HG03520 (cell line): Measurements from ENCODE around the gene PNPO.

ENCODE experiments used
- ATAC-seq: cut with Tn5 transposase; IDR thresholded peaks from one replicate; pipeline ENCODE4 v1.9.1; 2021; ENCODE audit warnings: mild to moderate bottlenecking, moderate library complexity; ENCODE audit not compliant: unreplicated experiment

PNPO gene

GRCh38 chr17:47949197-47949759 is 7.9 kb downstream of the PNPO start:
- no peak for ATAC-seq

- ATAC-seq, result no peak
Observed at GRCh38 chr17:47949946-47950345, 8.6 kb downstream of the PNPO start.

- ATAC-seq, result no peak
Observed at GRCh38 chr17:47950448-47950847, 9.1 kb downstream of the PNPO start.

- no peak for ATAC-seq
Observed at GRCh38 chr17:47952171-47953021, 11.0 kb downstream of the PNPO start.

- ATAC-seq, result no peak
Observed at GRCh38 chr17:47953909-47954308, 12.5 kb downstream of the PNPO start.

GRCh38 chr17:47955497-47956461 is 14.4 kb downstream of the PNPO start:
- no peak for ATAC-seq

- no peak for ATAC-seq
Observed at GRCh38 chr17:47956791-47957590, 15.6 kb downstream of the PNPO start.

DNA sequence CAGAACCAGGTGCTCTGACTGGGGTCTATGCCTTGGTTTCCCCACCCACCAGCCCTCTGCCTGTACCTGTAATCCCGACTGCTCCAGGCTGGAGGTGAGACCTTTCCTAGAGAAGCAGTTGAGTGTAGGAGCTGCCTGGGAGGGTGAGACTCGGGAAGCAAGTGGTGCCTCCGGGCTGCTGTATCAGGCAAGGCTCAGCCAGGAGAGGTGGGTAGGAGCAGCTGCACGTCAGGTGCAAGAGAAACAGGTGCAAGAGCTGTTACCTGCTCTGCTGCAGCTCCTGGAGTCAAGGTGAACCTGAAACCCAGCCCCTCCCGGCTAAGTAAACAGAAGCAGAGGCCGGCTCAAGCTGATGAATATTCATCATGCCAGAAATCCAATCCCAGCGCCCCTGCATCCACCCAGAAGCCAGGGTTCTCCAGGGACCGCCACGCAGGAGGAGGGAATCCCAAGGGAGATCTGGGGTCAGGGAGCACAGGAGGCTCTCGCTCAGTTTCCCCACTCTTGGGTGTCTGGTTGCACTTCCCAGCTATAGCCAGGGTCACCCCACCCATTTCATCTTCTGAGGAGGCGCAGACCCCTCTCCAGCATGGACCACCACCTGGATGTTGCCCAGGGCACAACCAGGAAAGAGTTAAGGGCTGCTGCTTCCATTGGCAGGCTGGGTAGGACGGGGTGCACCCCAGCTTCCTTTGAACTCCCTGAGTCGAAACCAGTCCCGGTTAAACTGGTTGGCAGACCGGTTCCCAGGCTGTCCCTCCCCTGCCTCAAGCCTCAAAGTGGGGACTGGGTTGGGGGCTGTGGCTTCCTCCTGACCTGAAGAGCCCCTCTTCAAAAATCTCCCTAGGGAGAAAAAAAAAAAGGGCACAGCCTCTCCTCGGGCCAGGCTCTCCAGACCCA is 16.5 kb downstream of the PNPO start, which contains the start of gene PRR15L:
TSS of gene PRR15L (minus strand) at position 293 of the 900 bp plus-strand sequence. CDS start 4,649 bp downstream, outside the sequence.
- no peak for ATAC-seq

- ATAC-seq, result no peak
Observed at GRCh38 chr17:47959825-47960655, 18.7 kb downstream of the PNPO start.

- ATAC-seq, result no peak
Observed at GRCh38 chr17:47961406-47961805, 20.0 kb downstream of the PNPO start.

DNA sequence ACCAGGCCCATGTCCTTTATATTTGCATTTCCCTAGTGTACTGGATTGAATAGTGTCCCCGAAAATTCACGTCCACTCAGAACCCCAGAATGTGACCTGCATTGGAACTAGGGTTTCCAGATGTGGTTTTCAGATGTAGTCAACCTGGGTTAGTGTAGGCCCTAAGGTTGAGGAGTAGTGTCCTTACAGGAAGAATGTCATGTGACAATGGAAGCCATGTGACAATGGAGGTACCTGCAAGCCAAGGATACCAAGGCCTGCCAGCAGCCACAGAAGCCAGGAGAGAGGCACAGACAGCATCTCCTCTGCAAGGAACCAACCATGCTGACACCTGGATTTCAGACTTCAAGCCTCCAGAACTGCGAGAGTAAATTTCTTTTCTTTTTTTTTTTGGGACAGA is 21.5 kb downstream of the PNPO start:
- ATAC-seq, result no peak

DNA sequence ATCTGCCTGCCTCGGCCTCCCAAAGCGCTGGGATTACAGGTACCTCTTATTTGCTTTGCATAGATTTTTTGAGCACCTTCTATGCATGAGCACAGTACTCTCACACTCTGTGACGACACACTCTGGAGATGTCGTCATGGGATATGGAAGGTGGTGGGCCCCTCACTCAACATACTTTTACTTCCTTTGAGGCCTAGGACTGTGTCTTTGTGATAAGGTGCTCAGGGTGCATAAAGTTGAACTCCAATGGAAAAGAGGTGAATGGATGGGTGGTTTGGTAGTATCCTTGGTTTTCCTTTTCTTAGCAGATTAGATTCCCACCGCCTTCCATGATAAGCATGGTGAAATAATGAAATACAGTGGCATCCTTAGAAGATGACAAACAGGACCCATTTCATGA is 23.5 kb downstream of the PNPO start:
- ATAC-seq, result no peak

GRCh38 chr17:47966079-47966519 is 24.7 kb downstream of the PNPO start:
- ATAC-seq, result no peak

DNA sequence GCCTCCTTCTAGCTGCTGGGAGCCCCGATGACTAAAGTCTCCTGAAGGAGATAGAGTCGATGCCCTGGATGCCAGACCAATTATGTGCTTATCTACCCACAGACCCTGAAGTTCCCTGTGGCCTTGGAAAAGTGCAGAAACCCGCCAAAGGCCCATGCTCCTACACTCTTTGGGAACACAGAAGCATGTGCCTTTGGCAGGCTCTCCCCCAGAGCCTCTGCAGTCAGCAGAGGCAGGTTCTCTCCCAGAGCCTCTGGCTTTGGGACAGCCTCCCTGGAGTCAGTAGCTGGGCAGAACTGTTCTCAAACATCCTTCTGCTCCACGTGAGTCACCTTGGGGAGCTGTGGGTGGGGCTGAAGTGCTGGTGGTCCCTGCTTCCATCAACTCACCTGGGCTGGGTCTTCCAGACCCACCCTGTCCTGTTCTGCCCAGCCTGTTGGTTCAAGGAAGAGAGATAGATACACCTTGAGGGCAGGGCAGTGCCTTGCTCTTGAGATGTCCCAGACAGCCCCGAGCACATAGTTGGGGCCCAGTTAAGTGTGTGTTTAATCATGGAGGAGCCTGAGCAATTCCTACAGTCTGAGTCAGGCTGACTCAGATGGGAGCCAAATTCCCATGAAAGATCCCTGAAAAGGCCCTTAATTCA is 26.4 kb downstream of the PNPO start:
- ATAC-seq, result no peak

GRCh38 chr17:47968836-47969235 is 27.5 kb downstream of the PNPO start:
- no peak for ATAC-seq

- no peak for ATAC-seq
Observed at GRCh38 chr17:47969930-47970724, 28.8 kb downstream of the PNPO start.
